IPS DF 6.9 (cell line): Measurements from ENCODE around the gene PTRH1.

ENCODE experiments used
- DNase-seq: peaks from one replicate; pipeline ENCODE4 v3.0.0-alpha.2; 2013; ENCODE audit warnings: low read depth, low spot score
- H3K27ac ChIP-seq: one replicate; pipeline ENCODE4 v1.5.1; 2013; ENCODE audit warnings: low read length, control low read depth
- H3K27me3 ChIP-seq: 2 replicates; pipeline ENCODE4 v1.6.1; 2013; ENCODE audit warnings: mild to moderate bottlenecking, low read length; ENCODE audit not compliant: control insufficient read depth, insufficient read depth
- H3K36me3 ChIP-seq: 2 replicates; pipeline ENCODE4 v1.6.1; 2013; ENCODE audit warnings: low read length; ENCODE audit not compliant: control insufficient read depth, insufficient read depth
- H3K4me1 ChIP-seq: 2 replicates; pipeline ENCODE4 v1.6.1; 2013; ENCODE audit warnings: low read length; ENCODE audit not compliant: control insufficient read depth, insufficient read depth
- H3K4me3 ChIP-seq: 2 replicates; pipeline ENCODE4 v1.5.1; 2013; ENCODE audit warnings: mild to moderate bottlenecking, low read length
- H3K9me3 ChIP-seq: 2 replicates; pipeline ENCODE4 v1.6.1; 2013; ENCODE audit warnings: low read length, inconsistent platforms; ENCODE audit not compliant: control insufficient read depth, insufficient read depth
- WGBS: extraction: QIAGEN DNeasy Blood & Tissue Kit; methylation state at CpG from one replicate; pipeline ENCODE4 v1.1.7; 2013; ENCODE audit warnings: mixed read lengths, missing lambda C conversion rate; ENCODE audit not compliant: insufficient read length, insufficient coverage; 5-methylcytosine and 5-hydroxymethylcytosine counted together

PTRH1 gene

DNA sequence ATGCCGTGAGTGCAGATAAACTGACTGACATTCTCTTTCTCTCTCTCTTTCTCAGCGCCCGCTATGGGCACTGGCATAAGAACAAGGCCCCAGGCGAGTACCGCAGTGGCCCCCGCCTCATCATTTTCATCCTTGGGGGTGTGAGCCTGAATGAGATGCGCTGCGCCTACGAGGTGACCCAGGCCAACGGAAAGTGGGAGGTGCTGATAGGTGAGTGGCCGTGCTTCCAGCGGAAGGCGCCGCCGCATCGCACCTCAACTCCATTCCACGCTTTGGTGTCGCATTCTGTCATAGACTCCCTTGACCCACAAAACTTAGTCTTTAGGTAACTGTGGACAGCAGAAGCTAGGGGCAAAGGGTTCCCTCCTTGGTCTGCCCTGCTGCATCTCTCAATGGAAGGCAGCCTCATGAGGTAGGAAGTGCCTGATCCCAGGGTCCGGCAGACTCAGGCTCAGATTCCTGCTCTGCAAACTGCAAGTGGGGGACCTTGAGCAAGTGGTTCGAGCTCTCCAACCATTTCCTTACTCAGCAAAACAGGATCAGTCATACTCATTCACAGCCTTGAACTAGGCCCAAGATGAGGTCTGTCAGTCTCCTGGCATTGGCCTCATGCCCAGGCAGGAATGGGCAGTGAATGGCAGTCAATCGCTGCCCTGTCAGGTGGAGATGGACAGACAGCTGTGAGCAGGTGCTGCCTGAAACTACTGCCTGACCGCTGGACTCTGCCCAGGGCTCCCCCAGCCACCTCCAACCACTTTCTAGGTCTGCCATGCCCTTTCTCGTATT is 32.9 kb downstream of the PTRH1 start:
- H3K4me3 ChIP-seq: no peak overlapping the region
- H3K27ac ChIP-seq: no peak overlapping the region
- no peaks in the 10 kb centered on the region for H3K4me1 ChIP-seq
- no peaks in the 10 kb centered on the region for H3K9me3 ChIP-seq
- DNase-seq: no peak
- peaks cover 22% of the 10 kb centered on the region for H3K36me3 ChIP-seq
- WGBS: no CpG with 5 or more reads among the region's 23 CpGs
- H3K27me3 ChIP-seq: no peaks in the 10 kb centered on the region

DNA sequence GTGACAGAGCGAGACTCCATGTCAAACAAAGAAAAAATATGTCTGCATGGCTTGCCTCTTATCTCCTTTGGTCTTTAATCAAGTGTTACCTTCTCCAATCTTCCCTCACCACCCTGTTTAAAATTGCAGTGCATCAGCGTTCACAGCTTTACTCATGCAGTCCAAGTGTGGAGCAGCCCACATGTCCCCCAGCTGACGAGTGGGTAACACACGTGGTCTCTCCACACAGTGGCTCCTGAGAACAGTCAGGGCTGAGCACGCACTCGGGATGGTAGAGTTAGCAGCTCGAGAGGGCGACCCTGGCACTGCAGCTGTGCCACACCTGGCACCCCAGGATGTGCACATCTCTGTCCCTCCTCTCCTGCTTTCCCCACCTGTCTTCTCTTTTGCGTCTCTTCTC is 34.6 kb downstream of the PTRH1 start:
- no CpG with 5 or more reads among the region's 9 CpGs for WGBS
- H3K27me3 ChIP-seq: no peaks in the 10 kb centered on the region
- H3K27ac ChIP-seq: no peak overlapping the region
- H3K9me3 ChIP-seq: no peaks in the 10 kb centered on the region
- H3K36me3 ChIP-seq: peaks cover 27% of the 10 kb centered on the region
- no peak overlapping the region for H3K4me3 ChIP-seq
- DNase-seq: no peak
- no peaks in the 10 kb centered on the region for H3K4me1 ChIP-seq

DNA sequence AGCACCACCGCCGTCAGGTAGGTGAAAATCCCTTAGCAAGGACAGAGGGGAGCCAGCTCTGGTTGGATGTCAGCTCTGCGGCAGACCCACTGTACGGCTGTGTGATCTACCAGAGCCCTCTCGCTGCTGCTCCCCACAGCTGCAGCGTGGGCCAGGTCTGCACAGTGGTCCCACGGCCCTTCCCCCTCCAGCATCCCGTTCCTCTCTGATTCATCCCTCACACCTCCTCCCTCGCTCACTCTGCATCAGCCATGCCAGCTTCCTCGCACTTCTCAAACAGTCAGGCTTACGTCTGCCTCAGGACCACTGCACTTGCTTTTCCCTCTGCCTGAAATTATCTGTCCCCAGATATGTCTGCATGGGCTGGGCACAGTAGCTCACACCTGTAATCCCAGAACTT is 35.2 kb downstream of the PTRH1 start:
- no peaks in the 10 kb centered on the region for H3K27me3 ChIP-seq
- DNase-seq: no peak
- H3K36me3 ChIP-seq: peaks cover 27% of the 10 kb centered on the region
- no peaks in the 10 kb centered on the region for H3K4me1 ChIP-seq
- H3K9me3 ChIP-seq: no peaks in the 10 kb centered on the region
- no peak overlapping the region for H3K27ac ChIP-seq
- H3K4me3 ChIP-seq: no peak overlapping the region
- no CpG with 5 or more reads among the region's 11 CpGs for WGBS

DNA sequence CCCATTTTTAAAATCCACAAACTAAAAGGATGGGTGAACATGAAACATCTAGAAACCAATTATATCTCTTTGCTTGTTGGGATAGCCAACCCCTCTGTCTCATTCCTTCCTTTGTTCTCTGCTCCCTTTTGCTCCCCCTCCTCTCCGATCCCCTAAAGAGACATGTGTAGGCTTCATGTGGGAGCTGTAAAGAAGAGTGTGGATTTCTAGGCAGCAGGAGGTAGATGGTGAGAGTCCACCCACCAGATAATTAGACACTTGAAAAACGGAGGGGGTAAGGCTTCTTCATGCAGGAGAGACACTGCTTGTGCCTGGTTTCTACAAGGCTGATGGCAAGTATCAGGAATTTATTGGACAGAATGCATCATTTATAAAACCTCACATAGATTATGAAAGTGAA is 36.0 kb downstream of the PTRH1 start:
- Histone ChIP-seq H3K36me3 (peaks cover 27% of the 10 kb centered on the region), H3K9me3 (no peaks in the 10 kb centered on the region), H3K27me3 (no peaks in the 10 kb centered on the region), H3K27ac (no peak overlapping the region), H3K4me1 (no peaks in the 10 kb centered on the region), H3K4me3 (no peak overlapping the region)
- DNase-seq: no peak
- no CpG with 5 or more reads among the region's 2 CpGs for WGBS

DNA sequence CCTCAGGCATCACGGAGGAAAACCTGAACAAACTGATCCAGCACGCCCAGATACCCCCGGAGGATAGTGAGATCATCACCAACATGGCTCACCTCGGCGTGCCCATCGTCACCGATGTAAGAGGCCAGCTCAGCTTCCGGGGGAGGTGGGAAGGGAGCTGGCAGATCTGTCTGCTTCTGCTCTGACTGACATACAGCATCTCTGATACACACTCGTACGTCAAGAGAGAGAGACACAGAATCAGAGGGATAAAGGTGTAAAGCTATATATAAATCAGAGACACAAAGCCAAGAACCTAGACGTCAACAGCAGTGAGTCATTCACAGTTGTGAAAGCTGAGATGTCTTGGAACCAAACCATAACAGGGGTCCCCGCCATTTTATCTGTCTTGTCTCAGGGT is 38.8 kb downstream of the PTRH1 start:
- Histone ChIP-seq H3K9me3 (no peaks in the 10 kb centered on the region), H3K4me1 (no peaks in the 10 kb centered on the region), H3K27ac (no peak overlapping the region), H3K36me3 (peaks cover 20% of the 10 kb centered on the region), H3K4me3 (no peak overlapping the region), H3K27me3 (no peaks in the 10 kb centered on the region)
- DNase-seq: no peak
- no CpG with 5 or more reads among the region's 12 CpGs for WGBS

DNA sequence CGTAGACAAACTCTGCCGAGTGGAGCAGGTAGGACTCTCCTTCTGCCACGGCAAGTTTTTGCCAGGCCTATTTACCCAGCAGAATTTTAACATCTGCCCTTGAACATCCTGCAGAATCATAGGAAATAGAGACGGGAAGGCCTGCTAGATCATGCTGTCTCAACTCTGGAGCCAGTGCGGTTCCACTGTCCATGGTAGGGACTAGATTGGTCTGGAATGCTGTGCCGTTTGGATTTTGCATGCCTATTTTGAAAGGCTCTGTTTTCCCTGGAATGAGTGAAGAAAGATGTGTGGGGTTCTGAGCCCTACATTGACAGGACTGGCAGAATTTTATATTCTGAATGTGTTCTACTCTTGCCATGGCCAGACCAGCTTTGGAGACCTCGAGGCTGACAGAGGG is 42.2 kb downstream of the PTRH1 start:
- WGBS: no CpG with 5 or more reads among the region's 7 CpGs
- peaks cover 11% of the 10 kb centered on the region for H3K36me3 ChIP-seq
- H3K4me3 ChIP-seq: no peak overlapping the region
- no peaks in the 10 kb centered on the region for H3K9me3 ChIP-seq
- H3K27me3 ChIP-seq: no peaks in the 10 kb centered on the region
- H3K27ac ChIP-seq: no peak overlapping the region
- H3K4me1 ChIP-seq: no peaks in the 10 kb centered on the region
- DNase-seq: no peak

DNA sequence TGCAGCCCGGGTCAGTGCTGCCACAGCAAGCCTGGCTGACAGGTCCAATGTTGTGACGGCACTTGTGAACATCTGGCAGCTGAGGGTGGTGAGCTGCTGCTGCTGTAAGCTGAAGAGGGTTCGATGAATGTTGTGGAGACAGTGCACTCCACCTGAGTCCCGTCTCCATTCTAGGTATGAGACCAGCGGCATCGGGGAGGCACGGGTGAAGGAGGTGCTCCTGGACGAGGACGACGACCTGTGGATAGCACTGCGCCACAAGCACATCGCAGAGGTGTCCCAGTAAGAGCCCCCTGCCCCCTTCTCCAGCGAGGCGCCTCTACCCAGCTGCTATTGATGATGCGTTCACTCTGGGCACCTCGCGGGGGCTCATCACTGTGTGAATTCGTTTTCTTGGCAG is 47.6 kb downstream of the PTRH1 start:
- Histone ChIP-seq H3K36me3 (peaks cover 4% of the 10 kb centered on the region; the same call in 1 of the 2 replicates), H3K4me3 (no peak overlapping the region), H3K9me3 (no peaks in the 10 kb centered on the region), H3K27ac (no peak overlapping the region), H3K4me1 (no peaks in the 10 kb centered on the region), H3K27me3 (no peaks in the 10 kb centered on the region)
- no peak for DNase-seq
- WGBS: no CpG with 5 or more reads among the region's 18 CpGs

DNA sequence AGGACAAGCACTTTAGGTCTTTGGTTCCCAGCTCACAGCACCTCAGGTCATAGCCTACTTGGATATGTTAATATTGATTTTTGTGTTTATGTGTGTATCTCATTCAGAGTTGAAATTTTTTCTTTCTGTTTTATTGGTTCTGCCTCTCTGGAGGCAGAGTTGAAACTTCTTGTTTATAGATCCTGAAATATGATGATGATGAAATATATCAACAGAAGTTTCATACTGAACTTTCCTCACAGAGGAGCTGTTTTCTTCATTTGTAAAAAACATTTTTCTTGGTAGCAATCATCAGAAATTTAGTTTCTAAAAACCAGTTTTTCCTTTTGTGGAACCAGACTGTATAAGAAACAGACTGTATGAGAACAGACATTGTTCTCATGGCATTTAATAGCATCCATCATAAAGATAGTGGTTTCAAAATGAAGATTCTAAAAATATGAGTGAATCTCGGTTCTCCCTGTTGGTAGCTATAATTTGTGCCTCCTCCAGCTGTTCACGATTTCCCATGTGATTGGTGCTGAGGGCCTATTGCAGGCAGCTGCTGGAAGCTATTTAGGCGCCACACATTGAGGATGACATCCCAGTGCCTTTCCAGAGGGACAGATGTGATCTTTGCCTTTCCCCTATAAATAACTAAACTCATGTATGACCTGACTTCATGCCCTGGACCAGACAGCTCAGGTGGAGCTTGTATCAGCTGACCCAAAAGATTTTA is 48.2 kb downstream of the PTRH1 start:
- no peak for DNase-seq
- no peak overlapping the region for H3K27ac ChIP-seq
- peaks cover 4% of the 10 kb centered on the region; the same call in 1 of the 2 replicates for H3K36me3 ChIP-seq
- no peaks in the 10 kb centered on the region for H3K27me3 ChIP-seq
- WGBS: no CpG with 5 or more reads among the region's 3 CpGs
- no peaks in the 10 kb centered on the region for H3K9me3 ChIP-seq
- no peaks in the 10 kb centered on the region for H3K4me1 ChIP-seq
- no peak overlapping the region for H3K4me3 ChIP-seq

DNA sequence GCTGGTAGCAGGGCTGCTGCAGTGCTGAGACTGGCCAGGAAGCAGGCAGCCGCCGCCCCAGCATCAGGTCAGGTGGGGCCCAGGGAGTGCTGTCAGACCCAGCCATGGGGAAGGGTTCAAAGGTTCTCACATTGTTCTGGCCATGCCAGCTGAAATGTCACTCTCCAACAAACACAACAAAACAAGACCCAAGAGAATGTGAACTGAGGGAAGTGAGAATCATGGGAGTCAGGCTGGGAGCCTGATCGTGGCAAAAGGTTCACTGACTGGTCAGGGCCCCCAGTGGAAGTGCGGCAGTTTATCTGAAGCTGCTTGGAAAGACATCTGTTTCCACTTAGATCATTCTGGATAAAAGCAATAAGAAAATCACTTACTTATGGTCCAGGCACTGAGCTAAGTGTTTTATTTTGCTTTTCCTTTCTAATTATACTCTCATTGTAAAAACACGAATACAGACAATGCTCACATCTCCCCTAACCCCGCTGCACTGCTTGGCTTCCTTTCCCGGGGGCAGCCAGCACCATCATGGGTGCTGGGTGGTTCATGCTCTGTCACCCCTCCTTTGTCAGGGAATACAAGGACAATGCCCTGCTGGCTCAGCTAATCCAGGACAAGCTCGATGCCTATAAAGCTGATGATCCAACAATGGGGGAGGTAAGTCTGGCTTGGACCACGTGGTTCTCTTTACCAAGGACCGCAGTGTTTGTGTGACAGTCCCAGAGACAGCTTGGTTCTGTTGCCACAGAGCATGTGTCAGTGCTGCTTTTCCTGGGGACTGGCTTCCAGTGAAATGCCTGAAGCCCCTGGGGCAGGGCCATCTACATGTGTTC is 50.6 kb downstream of the PTRH1 start:
- Histone ChIP-seq H3K36me3 (0 out of 2 replicates have a peak, but pooled peaks cover 4% of the 10 kb centered on the region), H3K27ac (no peak overlapping the region), H3K27me3 (no peaks in the 10 kb centered on the region), H3K4me3 (no peak overlapping the region), H3K9me3 (no peaks in the 10 kb centered on the region), H3K4me1 (no peaks in the 10 kb centered on the region)
- no peak for DNase-seq
- no CpG with 5 or more reads among the region's 10 CpGs for WGBS

DNA sequence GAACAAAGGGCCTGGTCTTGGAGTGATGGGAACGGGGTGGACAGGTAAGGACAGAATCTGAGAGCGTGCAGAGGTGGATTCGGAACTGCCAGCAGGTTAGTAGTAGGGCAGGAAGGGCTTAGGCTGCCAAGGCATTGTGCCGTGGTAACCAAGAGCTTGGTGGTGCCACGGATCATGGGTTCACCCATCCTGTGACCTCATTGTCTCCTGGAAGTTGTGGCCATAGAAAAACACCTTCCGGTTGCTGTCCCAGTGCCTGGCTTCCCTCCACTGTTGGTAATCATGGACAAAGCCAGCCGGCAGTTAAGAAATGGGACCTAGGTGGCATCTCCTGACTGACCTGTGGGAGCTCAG is 51.2 kb downstream of the PTRH1 start:
- H3K4me1 ChIP-seq: no peaks in the 10 kb centered on the region
- no peak for DNase-seq
- H3K9me3 ChIP-seq: no peaks in the 10 kb centered on the region
- H3K27me3 ChIP-seq: no peaks in the 10 kb centered on the region
- H3K36me3 ChIP-seq: 0 out of 2 replicates have a peak, but pooled peaks cover 4% of the 10 kb centered on the region
- WGBS: no CpG with 5 or more reads among the region's 7 CpGs
- H3K27ac ChIP-seq: no peak overlapping the region
- H3K4me3 ChIP-seq: no peak overlapping the region
